Fibroblast of mammary gland (primary cell): ENCODE results near the gene SEPTIN10.

Source experiments
- DNase-seq: peaks from one replicate; pipeline ENCODE4 v3.0.0-alpha.2; 2010; ENCODE audit warnings: low read depth
- H3K4me3 ChIP-seq: 2 replicates; pipeline ENCODE4 v1.5.1; 2011; ENCODE audit warnings: low read depth, mild to moderate bottlenecking, low read length, moderate library complexity; ENCODE audit not compliant: control insufficient read depth
- TF ChIP-seq, protein P1 (sequence below): conservative IDR thresholded peaks from 2 replicates; pipeline ENCODE4 v1.5.1; 2011; ENCODE audit warnings: low read depth, low read length, inconsistent platforms; ENCODE audit not compliant: control insufficient read depth, insufficient read depth

Gene SEPTIN10

DNA sequence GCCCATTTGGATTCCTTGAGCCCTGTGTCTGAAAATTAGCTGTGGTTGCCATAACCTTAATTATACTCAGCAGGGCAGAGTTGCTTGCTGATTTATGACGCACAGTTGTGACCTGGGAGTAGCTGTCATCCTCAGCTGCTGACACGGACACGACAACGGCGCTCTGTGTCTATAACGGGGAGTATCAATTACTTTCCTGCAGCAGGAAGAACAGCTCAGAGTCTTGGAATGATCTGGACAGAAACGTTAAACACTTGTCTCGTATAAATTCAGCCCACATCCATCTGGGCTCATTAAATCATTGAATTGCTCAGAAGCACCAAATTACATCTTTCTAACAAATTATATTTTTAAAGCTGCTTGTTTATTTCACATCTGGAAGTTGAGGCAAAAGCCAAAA, 116.3 kb downstream of the SEPTIN10 start:
- DNase-seq, result peak; percentile 45
- no peak overlapping the region for H3K4me3 ChIP-seq
- TF ChIP-seq, protein P1, sequence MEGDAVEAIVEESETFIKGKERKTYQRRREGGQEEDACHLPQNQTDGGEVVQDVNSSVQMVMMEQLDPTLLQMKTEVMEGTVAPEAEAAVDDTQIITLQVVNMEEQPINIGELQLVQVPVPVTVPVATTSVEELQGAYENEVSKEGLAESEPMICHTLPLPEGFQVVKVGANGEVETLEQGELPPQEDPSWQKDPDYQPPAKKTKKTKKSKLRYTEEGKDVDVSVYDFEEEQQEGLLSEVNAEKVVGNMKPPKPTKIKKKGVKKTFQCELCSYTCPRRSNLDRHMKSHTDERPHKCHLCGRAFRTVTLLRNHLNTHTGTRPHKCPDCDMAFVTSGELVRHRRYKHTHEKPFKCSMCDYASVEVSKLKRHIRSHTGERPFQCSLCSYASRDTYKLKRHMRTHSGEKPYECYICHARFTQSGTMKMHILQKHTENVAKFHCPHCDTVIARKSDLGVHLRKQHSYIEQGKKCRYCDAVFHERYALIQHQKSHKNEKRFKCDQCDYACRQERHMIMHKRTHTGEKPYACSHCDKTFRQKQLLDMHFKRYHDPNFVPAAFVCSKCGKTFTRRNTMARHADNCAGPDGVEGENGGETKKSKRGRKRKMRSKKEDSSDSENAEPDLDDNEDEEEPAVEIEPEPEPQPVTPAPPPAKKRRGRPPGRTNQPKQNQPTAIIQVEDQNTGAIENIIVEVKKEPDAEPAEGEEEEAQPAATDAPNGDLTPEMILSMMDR, result no peak

DNA sequence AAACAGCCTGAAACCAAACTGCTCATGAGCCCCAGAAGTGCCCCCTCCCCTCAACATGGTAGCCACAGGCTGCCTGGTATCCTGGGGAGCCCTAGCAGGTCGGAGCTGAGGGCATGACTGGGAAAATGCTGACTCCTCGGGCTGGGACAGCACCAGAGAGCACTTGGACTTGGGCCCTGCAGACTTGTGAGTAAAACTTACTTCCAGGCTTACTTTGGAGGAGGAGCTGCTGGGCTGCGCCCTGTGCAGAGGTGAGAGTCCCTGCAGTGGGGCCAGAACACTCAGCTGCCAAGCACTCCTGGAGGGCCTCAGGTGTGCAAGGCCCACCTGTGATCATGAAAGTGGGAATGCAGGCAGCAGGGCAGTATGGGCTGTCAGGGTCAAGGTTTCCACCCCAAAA, 119.4 kb downstream of the SEPTIN10 start:
- no peak overlapping the region for H3K4me3 ChIP-seq
- TF ChIP-seq, protein P1, result no peak
- DNase-seq, result no peak

DNA sequence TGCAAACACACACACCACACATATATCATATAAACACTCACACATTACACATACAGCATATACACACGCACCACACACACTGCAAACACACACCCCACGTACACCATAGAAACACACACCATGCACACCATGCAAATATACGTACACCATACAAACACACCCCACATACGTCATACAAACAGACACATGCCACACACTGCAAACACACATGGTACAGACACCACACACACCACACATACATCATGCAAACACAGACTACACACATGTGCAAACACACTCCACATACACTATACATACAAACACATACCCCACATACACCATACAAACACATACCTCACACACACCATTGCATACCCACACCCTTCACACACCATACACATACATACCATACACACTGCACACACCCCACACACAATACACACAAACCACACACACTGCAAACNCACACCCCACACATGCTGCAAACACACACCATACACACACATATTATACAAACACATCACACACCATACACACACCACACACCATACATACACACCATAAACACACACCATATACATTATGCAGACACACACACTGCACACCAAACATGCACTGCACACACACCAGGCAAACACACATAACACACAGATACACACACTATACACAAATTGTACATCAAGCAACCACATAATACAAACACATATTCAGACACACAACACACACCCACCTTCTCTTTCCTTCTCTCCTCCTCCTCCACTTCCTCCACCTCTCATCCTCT, 120.4 kb downstream of the SEPTIN10 start:
- no peak overlapping the region for H3K4me3 ChIP-seq
- DNase-seq, result no peak
- TF ChIP-seq, protein P1, result no peak
